ENCODE measurements around the gene AMBRA1. TPM values are rescaled to one million over a fixed set of nuclear protein-coding genes. Genes with fewer than 3 reads are reported as not detected.

Gene AMBRA1
- polyA plus RNA-seq, 1 donor from 2014 or later, result 34.5 TPM

DNA sequence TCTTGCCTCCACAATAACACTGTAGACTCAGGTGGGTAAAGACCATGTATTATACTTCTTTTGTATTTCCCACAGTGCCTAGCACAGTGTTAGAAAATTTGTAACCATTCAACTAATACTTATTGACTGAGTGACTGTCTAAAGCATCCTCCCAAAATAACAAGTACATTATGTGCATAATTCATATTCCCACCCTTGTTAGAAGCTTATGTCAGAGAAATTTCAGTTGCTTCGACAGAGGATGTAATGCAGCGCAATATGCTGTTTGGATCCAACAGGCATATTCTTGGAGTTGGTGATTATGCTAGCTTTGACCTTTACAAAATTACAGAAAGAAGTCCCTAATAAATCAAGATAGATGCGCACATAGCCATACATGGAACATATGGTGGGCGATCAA, 53.0 kb downstream of the AMBRA1 start:
- no peaks in the 10 kb centered on the region for H3F3A ChIP-seq (ENCODE audit: insufficient read depth, low read length, poor library complexity, severe bottlenecking)
- TF ChIP-seq MXI1 (conservative IDR thresholded peaks at IDR 0.05; ENCODE audit: poor library complexity, severe bottlenecking), result no peak
- peaks cover 4% of the 10 kb centered on the region for H3K79me2 ChIP-seq (replicated peaks; ENCODE audit: insufficient read depth, low read length)
- H2AFZ ChIP-seq (ENCODE audit: low read depth, low read length), result no peak overlapping the region
- H3K9me2 ChIP-seq (ENCODE audit: insufficient read depth, low read length), result no peaks in the 10 kb centered on the region
- no peaks in the 10 kb centered on the region for H4K20me1 ChIP-seq (ENCODE audit: insufficient read depth)
- H3K9me3 ChIP-seq (ENCODE audit: low read length), result no peaks in the 10 kb centered on the region
- H3K36me3 ChIP-seq (ENCODE audit: insufficient read depth, low read length), result no peaks in the 10 kb centered on the region
- no peaks in the 10 kb centered on the region for H3K27me3 ChIP-seq (ENCODE audit: insufficient read depth, low read depth, low read length)
- no peak overlapping the region for H3K4me2 ChIP-seq (ENCODE audit: low read length)
- no peak overlapping the region for H3K4me3 ChIP-seq (ENCODE audit: low read length)
- no peak overlapping the region for H3K27ac ChIP-seq (ENCODE audit: low read length)
- H3K9ac ChIP-seq (ENCODE audit: low read length), result no peak overlapping the region

DNA sequence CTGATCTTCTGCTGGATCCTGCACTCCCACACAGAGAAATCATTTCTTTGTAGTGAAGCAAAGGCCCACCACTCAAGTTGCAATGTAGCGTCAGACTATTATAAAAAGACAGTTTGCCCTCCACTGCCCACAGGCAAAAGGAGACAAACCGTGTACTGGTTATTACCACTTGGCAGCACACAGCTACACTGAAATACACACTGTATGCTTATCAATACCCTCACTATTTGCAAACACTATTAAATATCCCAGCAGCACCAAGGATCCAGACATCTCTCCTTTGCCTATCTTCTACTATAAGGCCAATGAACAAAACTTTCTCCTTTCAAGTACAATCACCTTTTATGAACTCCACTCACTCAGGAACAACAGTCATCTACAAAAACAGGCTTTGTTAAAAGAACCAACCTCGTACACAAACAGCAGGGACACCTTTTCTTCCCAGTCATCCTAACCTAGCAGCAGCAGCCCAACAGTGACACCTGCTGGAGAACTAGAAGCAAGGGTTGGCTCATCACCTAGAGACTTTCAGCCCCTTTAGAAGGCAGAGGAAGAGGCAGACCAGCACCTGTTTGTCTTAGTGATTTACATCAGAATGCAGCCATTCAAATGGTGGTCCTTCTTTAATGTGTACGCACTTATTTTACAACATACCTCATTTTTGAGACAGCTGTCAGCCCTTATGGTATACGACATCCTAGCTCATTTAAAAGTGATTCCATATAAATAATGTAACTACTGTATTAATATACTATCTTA, 56.1 kb downstream of the AMBRA1 start:
- H3K9ac ChIP-seq (ENCODE audit: low read length), result peak overlapping the region; percentile 2

More for the DNA sequence above, 56.1 kb downstream of the AMBRA1 start:
- no peaks in the 10 kb centered on the region for H3K36me3 ChIP-seq (ENCODE audit: insufficient read depth, low read length)
- TF ChIP-seq POLR2AphosphoS5 (IDR thresholded peaks at IDR 0.05) (no peak), RAD21 (conservative IDR thresholded peaks at IDR 0.05) (peak; percentile 99), EZH2 (IDR thresholded peaks at IDR 0.05; ENCODE audit: borderline replicate concordance, insufficient read depth, low read length, poor library complexity, severe bottlenecking) (no peak), MXI1 (conservative IDR thresholded peaks at IDR 0.05; ENCODE audit: poor library complexity, severe bottlenecking) (no peak), SMC3 (conservative IDR thresholded peaks at IDR 0.05; ENCODE audit: poor library complexity) (peak; percentile 97), EP300 (conservative IDR thresholded peaks at IDR 0.05; ENCODE audit: poor library complexity, severe bottlenecking) (no peak)
- TF ChIP-seq, protein P1, sequence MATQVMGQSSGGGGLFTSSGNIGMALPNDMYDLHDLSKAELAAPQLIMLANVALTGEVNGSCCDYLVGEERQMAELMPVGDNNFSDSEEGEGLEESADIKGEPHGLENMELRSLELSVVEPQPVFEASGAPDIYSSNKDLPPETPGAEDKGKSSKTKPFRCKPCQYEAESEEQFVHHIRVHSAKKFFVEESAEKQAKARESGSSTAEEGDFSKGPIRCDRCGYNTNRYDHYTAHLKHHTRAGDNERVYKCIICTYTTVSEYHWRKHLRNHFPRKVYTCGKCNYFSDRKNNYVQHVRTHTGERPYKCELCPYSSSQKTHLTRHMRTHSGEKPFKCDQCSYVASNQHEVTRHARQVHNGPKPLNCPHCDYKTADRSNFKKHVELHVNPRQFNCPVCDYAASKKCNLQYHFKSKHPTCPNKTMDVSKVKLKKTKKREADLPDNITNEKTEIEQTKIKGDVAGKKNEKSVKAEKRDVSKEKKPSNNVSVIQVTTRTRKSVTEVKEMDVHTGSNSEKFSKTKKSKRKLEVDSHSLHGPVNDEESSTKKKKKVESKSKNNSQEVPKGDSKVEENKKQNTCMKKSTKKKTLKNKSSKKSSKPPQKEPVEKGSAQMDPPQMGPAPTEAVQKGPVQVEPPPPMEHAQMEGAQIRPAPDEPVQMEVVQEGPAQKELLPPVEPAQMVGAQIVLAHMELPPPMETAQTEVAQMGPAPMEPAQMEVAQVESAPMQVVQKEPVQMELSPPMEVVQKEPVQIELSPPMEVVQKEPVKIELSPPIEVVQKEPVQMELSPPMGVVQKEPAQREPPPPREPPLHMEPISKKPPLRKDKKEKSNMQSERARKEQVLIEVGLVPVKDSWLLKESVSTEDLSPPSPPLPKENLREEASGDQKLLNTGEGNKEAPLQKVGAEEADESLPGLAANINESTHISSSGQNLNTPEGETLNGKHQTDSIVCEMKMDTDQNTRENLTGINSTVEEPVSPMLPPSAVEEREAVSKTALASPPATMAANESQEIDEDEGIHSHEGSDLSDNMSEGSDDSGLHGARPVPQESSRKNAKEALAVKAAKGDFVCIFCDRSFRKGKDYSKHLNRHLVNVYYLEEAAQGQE (IDR thresholded peaks at IDR 0.05; ENCODE audit: borderline replicate concordance), result no peak
- TF ChIP-seq, protein P2, sequence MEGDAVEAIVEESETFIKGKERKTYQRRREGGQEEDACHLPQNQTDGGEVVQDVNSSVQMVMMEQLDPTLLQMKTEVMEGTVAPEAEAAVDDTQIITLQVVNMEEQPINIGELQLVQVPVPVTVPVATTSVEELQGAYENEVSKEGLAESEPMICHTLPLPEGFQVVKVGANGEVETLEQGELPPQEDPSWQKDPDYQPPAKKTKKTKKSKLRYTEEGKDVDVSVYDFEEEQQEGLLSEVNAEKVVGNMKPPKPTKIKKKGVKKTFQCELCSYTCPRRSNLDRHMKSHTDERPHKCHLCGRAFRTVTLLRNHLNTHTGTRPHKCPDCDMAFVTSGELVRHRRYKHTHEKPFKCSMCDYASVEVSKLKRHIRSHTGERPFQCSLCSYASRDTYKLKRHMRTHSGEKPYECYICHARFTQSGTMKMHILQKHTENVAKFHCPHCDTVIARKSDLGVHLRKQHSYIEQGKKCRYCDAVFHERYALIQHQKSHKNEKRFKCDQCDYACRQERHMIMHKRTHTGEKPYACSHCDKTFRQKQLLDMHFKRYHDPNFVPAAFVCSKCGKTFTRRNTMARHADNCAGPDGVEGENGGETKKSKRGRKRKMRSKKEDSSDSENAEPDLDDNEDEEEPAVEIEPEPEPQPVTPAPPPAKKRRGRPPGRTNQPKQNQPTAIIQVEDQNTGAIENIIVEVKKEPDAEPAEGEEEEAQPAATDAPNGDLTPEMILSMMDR (IDR thresholded peaks at IDR 0.05; ENCODE audit: poor library complexity, severe bottlenecking), result peak; percentile 96
- H3F3A ChIP-seq (ENCODE audit: insufficient read depth, low read length, poor library complexity, severe bottlenecking), result no peaks in the 10 kb centered on the region
- H3K9me3 ChIP-seq (ENCODE audit: low read length), result no peaks in the 10 kb centered on the region
- H2AFZ ChIP-seq (ENCODE audit: low read depth, low read length), result no peak overlapping the region
- peak overlapping the region; percentile 18 for H3K4me3 ChIP-seq (ENCODE audit: low read length)
- no peaks in the 10 kb centered on the region for H3K9me2 ChIP-seq (ENCODE audit: insufficient read depth, low read length)
- H3K27me3 ChIP-seq (ENCODE audit: insufficient read depth, low read depth, low read length), result no peaks in the 10 kb centered on the region
- H4K20me1 ChIP-seq (ENCODE audit: insufficient read depth), result no peaks in the 10 kb centered on the region
- H3K4me2 ChIP-seq (ENCODE audit: low read length), result peak overlapping the region; percentile 3
- H3K79me2 ChIP-seq (replicated peaks; ENCODE audit: insufficient read depth, low read length), result peaks cover 24% of the 10 kb centered on the region
- peak overlapping the region; percentile 32 for H3K27ac ChIP-seq (ENCODE audit: low read length)

Measured in neural cell (in vitro differentiated cells).